HepG2 (cell line): ENCODE results near the gene TBC1D20. TPM values are rescaled to one million over a fixed set of nuclear protein-coding genes. Genes with fewer than 3 reads are reported as not detected.

Experiments
- AGO2 ChIP-seq: fragments of 200-400 bp; formaldehyde crosslinking; optimal IDR thresholded peaks from 2 replicates; pipeline ENCODE3; 2017; ENCODE audit warnings: mild to moderate bottlenecking, low read depth, low read length, moderate library complexity
- CBX5 ChIP-seq: sonication (generic); formaldehyde crosslinking; IDR thresholded peaks from 2 replicates; pipeline ENCODE4 v1.4.0; 2020; ENCODE audit warnings: missing genetic modification reagents, borderline replicate concordance
- CCDC6 ChIP-seq: sonication (generic); formaldehyde crosslinking; IDR thresholded peaks from 2 replicates; pipeline ENCODE4 v1.8.1; 2022; ENCODE audit warnings: mild to moderate bottlenecking, missing genetic modification reagents, moderate library complexity
- GFI1 ChIP-seq: sonication (generic); formaldehyde crosslinking; IDR thresholded peaks from 2 replicates; pipeline ENCODE4 v1.5.0; 2020; ENCODE audit warnings: missing genetic modification reagents, mild to moderate bottlenecking, borderline replicate concordance
- MAF1 ChIP-seq: sonication (generic); formaldehyde crosslinking; IDR thresholded peaks from 2 replicates; pipeline ENCODE4 v1.5.0; 2020; ENCODE audit warnings: missing genetic modification reagents, borderline replicate concordance
- PAX8 ChIP-seq: sonication (generic); formaldehyde crosslinking; IDR thresholded peaks from 2 replicates; pipeline ENCODE4 v1.8.0; 2022; ENCODE audit warnings: mild to moderate bottlenecking, missing genetic modification reagents, borderline replicate concordance
- RXRA ChIP-seq: sonication (generic); formaldehyde crosslinking; IDR thresholded peaks from 2 replicates; pipeline ENCODE4 v1.5.1; 2020; ENCODE audit warnings: missing genetic modification reagents
- SALL2 ChIP-seq: sonication (generic); formaldehyde crosslinking; IDR thresholded peaks from 2 replicates; pipeline ENCODE4 v1.8.1; 2023; ENCODE audit warnings: mild to moderate bottlenecking, missing genetic modification reagents, inconsistent platforms
- ZFP90 ChIP-seq: sonication (generic); formaldehyde crosslinking; IDR thresholded peaks from 2 replicates; pipeline ENCODE4 v1.8.0; 2022; ENCODE audit warnings: missing genetic modification reagents, mild to moderate bottlenecking, inconsistent platforms, borderline replicate concordance
- ZKSCAN8 ChIP-seq: IDR thresholded peaks from 2 replicates; pipeline ENCODE4 v1.6.1; 2016; ENCODE audit warnings: borderline replicate concordance, missing genetic modification reagents, missing compliant biosample characterization
- ZNF274 ChIP-seq: sonication (generic); formaldehyde crosslinking; IDR thresholded peaks from 2 replicates; pipeline ENCODE4 v1.5.1; 2020; ENCODE audit warnings: mild to moderate bottlenecking, missing genetic modification reagents
- ZNF557 ChIP-seq: sonication (generic); formaldehyde crosslinking; IDR thresholded peaks from 2 replicates; pipeline ENCODE4 v1.4.0; 2020; ENCODE audit warnings: missing genetic modification reagents
- ZNF563 ChIP-seq: sonication (generic); formaldehyde crosslinking; IDR thresholded peaks from 2 replicates; pipeline ENCODE4 v1.8.0; 2022; ENCODE audit warnings: mild to moderate bottlenecking, moderate library complexity, missing genetic modification reagents
- ZNF724P ChIP-seq: sonication (generic); formaldehyde crosslinking; IDR thresholded peaks from 2 replicates; pipeline ENCODE4 v1.8.0; 2022; ENCODE audit warnings: missing genetic modification reagents, borderline replicate concordance
- ZNF768 ChIP-seq: sonication (generic); formaldehyde crosslinking; IDR thresholded peaks from 2 replicates; pipeline ENCODE4 v1.4.0; 2020; ENCODE audit warnings: missing genetic modification reagents
- ZSCAN12 ChIP-seq: sonication (generic); formaldehyde crosslinking; IDR thresholded peaks from 2 replicates; pipeline ENCODE4 v1.9.0; 2021; ENCODE audit warnings: mild to moderate bottlenecking, missing genetic modification reagents
- polyA plus RNA-seq, 8 experiments: library from polyadenylated mRNA; depleted of rRNA in 3 of 8; stranded (reverse) in 7 of 8; unstranded in 1 of 8; fragments of >200 nt; fragmentation: Illumina TruSeq in 4 of 8; extraction: Trizol in 4 of 8; gene quantifications; 2 replicates each; pipeline versions ENCODE4 v1.2.1 to v1.2.3, GENCODE V29; 2011 to 2016; ENCODE audit warnings: low read depth in 4 of 8, missing spikeins in 1 of 8, mixed read lengths in 1 of 8; ENCODE audit not compliant: insufficient read depth in 1 of 8
- total RNA-seq, 5 experiments: library from RNA; depleted of rRNA; stranded (reverse); fragments of >200 nt; fragmentation: Illumina TruSeq; extraction: Trizol; gene quantifications; 2 replicates each; pipeline ENCODE4 v1.2.3, GENCODE V29; 2016; ENCODE audit warnings: low read depth in 1 of 5
- TF ChIP-seq, protein P1 (sequence below): sonication (generic); formaldehyde crosslinking; IDR thresholded peaks from 2 replicates; pipeline ENCODE4 v1.5.0; 2020; ENCODE audit warnings: mild to moderate bottlenecking, missing genetic modification reagents, moderate library complexity
- TF ChIP-seq, protein P2 (sequence below): sonication (generic); formaldehyde crosslinking; IDR thresholded peaks from 2 replicates; pipeline ENCODE4 v1.4.0; 2020; ENCODE audit warnings: missing genetic modification reagents
- TF ChIP-seq, protein P3 (sequence below): IDR thresholded peaks from 2 replicates; pipeline ENCODE4 v1.6.1; 2018; ENCODE audit warnings: missing genetic modification reagents
- TF ChIP-seq, protein P4 (sequence below), 2 experiments: sonication (generic) in 1 of 2; formaldehyde crosslinking in 1 of 2; IDR thresholded peaks; 2 replicates each; pipeline versions ENCODE4 v1.5.1 to v1.6.1; 2011 to 2020; ENCODE audit warnings: borderline replicate concordance in 1 of 2, low read depth in 1 of 2, low read length in 1 of 2, mild to moderate bottlenecking in 1 of 2, missing genetic modification reagents in 1 of 2, moderate library complexity in 1 of 2
- TF ChIP-seq, protein P5 (sequence below): sonication (generic); formaldehyde crosslinking; IDR thresholded peaks from 2 replicates; pipeline ENCODE4 v1.4.0; 2020; ENCODE audit warnings: missing genetic modification reagents

TBC1D20 gene
- total and polyA plus RNA-seq, 2 of the 13 experiments (the other 11 are each of a cell fraction or from before 2014, with no cell fraction given), result 36.6 to 47.1 TPM

DNA sequence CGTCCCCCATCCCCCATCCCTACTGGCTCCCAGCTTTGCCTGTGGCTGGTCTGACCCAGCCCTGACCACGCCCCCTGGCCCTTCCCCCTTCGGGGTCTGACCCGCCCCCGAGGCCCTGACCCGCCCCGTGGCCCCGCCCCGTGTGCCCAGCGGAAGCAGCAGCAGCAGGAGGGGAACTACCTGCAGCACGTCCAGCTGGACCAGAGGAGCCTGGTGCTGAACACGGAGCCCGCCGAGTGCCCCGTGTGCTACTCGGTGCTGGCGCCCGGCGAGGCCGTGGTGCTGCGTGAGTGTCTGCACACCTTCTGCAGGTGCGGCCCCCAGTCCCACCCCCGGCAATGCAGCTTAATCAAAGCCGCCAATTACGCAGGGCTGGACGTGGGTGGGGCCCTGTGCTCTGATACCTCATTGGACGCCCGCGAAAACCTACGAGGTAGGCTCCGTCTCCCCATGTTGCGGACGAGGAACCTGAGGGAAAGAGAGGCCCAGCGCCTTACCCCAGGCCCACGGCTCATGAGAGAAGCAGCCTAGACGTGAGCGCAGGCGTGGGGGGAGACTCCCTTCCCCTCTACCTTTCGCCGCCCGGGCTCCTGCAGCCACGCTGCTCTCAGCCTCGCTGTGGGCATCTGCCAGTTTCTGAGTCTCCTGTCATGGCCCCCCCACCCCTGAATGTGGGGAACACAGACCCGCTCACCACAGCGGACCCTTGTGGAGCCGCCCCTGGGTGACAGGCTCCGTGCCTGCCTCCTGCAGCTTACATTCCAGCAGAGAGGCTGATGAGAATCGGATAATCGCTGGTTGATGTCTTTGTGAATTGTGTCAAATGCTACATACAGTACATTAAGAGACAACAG is 41.4 kb downstream of the TBC1D20 start (continued):
- TF ChIP-seq, protein P1, sequence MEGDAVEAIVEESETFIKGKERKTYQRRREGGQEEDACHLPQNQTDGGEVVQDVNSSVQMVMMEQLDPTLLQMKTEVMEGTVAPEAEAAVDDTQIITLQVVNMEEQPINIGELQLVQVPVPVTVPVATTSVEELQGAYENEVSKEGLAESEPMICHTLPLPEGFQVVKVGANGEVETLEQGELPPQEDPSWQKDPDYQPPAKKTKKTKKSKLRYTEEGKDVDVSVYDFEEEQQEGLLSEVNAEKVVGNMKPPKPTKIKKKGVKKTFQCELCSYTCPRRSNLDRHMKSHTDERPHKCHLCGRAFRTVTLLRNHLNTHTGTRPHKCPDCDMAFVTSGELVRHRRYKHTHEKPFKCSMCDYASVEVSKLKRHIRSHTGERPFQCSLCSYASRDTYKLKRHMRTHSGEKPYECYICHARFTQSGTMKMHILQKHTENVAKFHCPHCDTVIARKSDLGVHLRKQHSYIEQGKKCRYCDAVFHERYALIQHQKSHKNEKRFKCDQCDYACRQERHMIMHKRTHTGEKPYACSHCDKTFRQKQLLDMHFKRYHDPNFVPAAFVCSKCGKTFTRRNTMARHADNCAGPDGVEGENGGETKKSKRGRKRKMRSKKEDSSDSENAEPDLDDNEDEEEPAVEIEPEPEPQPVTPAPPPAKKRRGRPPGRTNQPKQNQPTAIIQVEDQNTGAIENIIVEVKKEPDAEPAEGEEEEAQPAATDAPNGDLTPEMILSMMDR, result no peak
- no peak for TF ChIP-seq CCDC6 (CRISPR knock-in tag)
- TF ChIP-seq, protein P2, sequence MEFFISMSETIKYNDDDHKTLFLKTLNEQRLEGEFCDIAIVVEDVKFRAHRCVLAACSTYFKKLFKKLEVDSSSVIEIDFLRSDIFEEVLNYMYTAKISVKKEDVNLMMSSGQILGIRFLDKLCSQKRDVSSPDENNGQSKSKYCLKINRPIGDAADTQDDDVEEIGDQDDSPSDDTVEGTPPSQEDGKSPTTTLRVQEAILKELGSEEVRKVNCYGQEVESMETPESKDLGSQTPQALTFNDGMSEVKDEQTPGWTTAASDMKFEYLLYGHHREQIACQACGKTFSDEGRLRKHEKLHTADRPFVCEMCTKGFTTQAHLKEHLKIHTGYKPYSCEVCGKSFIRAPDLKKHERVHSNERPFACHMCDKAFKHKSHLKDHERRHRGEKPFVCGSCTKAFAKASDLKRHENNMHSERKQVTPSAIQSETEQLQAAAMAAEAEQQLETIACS (CRISPR knock-in tag), result no peak
- TF ChIP-seq MAF1, result no peak
- TF ChIP-seq SALL2 (CRISPR knock-in tag), result no peak
- TF ChIP-seq ZKSCAN8, result no peak
- no peak; the same call in 1 of the 2 replicates for TF ChIP-seq RXRA (CRISPR knock-in tag)
- TF ChIP-seq ZNF274 (CRISPR knock-in tag), result 0 out of 2 replicates have a peak, but pooled peaks have one; percentile 69
- TF ChIP-seq ZSCAN12, result no peak
- TF ChIP-seq, protein P3, sequence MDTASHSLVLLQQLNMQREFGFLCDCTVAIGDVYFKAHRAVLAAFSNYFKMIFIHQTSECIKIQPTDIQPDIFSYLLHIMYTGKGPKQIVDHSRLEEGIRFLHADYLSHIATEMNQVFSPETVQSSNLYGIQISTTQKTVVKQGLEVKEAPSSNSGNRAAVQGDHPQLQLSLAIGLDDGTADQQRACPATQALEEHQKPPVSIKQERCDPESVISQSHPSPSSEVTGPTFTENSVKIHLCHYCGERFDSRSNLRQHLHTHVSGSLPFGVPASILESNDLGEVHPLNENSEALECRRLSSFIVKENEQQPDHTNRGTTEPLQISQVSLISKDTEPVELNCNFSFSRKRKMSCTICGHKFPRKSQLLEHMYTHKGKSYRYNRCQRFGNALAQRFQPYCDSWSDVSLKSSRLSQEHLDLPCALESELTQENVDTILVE (CRISPR knock-in tag), result no peak
- TF ChIP-seq PAX8 (CRISPR knock-in tag), result no peak
- peak; percentile 92 for TF ChIP-seq AGO2
- no peak for TF ChIP-seq ZFP90
- TF ChIP-seq ZNF563 (CRISPR knock-in tag), result no peak
- TF ChIP-seq, protein P4, sequence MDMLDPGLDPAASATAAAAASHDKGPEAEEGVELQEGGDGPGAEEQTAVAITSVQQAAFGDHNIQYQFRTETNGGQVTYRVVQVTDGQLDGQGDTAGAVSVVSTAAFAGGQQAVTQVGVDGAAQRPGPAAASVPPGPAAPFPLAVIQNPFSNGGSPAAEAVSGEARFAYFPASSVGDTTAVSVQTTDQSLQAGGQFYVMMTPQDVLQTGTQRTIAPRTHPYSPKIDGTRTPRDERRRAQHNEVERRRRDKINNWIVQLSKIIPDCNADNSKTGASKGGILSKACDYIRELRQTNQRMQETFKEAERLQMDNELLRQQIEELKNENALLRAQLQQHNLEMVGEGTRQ (IDR thresholded peaks at IDR 0.05; ENCODE audit: low read depth, low read length), result no peak
- TF ChIP-seq, protein P4 (CRISPR knock-in tag; IDR thresholded peaks at IDR 0.05; ENCODE audit: borderline replicate concordance), result no peak
- TF ChIP-seq ZNF768, result peak; percentile 40; the same call in 1 of the 2 replicates
- TF ChIP-seq ZNF724P (CRISPR knock-in tag), result peak; percentile 55; the same call in 1 of the 2 replicates
- TF ChIP-seq GFI1, result no peak
- TF ChIP-seq ZNF557 (CRISPR knock-in tag), result no peak
- TF ChIP-seq CBX5 (CRISPR knock-in tag), result no peak
- TF ChIP-seq, protein P5, sequence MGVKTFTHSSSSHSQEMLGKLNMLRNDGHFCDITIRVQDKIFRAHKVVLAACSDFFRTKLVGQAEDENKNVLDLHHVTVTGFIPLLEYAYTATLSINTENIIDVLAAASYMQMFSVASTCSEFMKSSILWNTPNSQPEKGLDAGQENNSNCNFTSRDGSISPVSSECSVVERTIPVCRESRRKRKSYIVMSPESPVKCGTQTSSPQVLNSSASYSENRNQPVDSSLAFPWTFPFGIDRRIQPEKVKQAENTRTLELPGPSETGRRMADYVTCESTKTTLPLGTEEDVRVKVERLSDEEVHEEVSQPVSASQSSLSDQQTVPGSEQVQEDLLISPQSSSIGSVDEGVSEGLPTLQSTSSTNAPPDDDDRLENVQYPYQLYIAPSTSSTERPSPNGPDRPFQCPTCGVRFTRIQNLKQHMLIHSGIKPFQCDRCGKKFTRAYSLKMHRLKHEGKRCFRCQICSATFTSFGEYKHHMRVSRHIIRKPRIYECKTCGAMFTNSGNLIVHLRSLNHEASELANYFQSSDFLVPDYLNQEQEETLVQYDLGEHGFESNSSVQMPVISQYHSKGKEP, result no peak
